H1 (cell line): ENCODE data around the gene KCNMA1.

Experiments used
- GABPA ChIP-seq: IDR thresholded peaks from 2 replicates; pipeline ENCODE4 v1.6.1; 2011; ENCODE audit warnings: mild to moderate bottlenecking, low read length, moderate library complexity, borderline replicate concordance; ENCODE audit not compliant: insufficient read depth
- POLR2A ChIP-seq, 2 experiments: IDR thresholded peaks; 1 replicate in 1 of 2; 2 replicates in 1 of 2; pipeline ENCODE4 v1.6.1; 2011; ENCODE audit warnings: low read depth in 2 of 2, low read length in 2 of 2, mild to moderate bottlenecking in 2 of 2; ENCODE audit errors: control extremely low read depth in 1 of 2
- SP1 ChIP-seq: IDR thresholded peaks from 2 replicates; pipeline ENCODE4 v1.6.1; 2011; ENCODE audit warnings: low read depth, low read length

- TF ChIP-seq POLR2A (IDR thresholded peaks at IDR 0.05; ENCODE audit: control extremely low read depth in 1 of 2, low read depth in 2 of 2, low read length in 2 of 2) (no peak), SP1 (no peak), GABPA (no peak)
Measured at GRCh38 chr10:77378366-77379349, 258.9 kb downstream of the KCNMA1 start.
